GM12878 (cell line): ENCODE results near the gene PRKAG3. TPM values are rescaled to one million over a fixed set of nuclear protein-coding genes. Genes with fewer than 3 reads are reported as not detected.

ENCODE experiments used
- ATAC-seq: fragments of 200-7000 bp; cut with Tn5 transposase; 3 replicates; pipeline ENCODE4 v1.9.1; 2020; ENCODE audit warnings: mild to moderate bottlenecking, moderate library complexity
- BruUV-seq: library from RNA; stranded (reverse); fragments of 400-500 nt; replicated peaks from 2 replicates; lab custom pipeline; 2021; lab: Mats Ljungman, UMichigan
- CTCF ChIA-PET: fragments of 300-600 bp; sonication (Branson Sonifier 250); formaldehyde crosslinking; extraction: SDS; loops from one replicate; lab custom pipeline; 2021; ENCODE audit warnings: inconsistent platforms; lab: Yijun Ruan, JAX
- POLR2A ChIA-PET: fragments of 350-600 bp; formaldehyde crosslinking; extraction: SDS; loops from one replicate; lab custom pipeline; 2021; ENCODE audit warnings: inconsistent platforms; lab: Charles Lee
- RAD21 ChIA-PET: fragments of 300-600 bp; sonication (Branson Sonifier 250); formaldehyde crosslinking; loops from one replicate; lab custom pipeline; 2023; ENCODE audit warnings: antibody characterized with exemption; ENCODE audit not compliant: unreplicated experiment; lab: Charles Lee
- SMC1A ChIA-PET: fragments of 300-600 bp; sonication (Branson Sonifier 250); formaldehyde crosslinking; loops from one replicate; lab custom pipeline; 2023; ENCODE audit not compliant: unreplicated experiment, uncharacterized antibody; lab: Charles Lee
- DNase-seq: peaks from one replicate; pipeline ENCODE4 v3.0.0-alpha.2; 2011; ENCODE audit warnings: low read depth, low spot score
- FAIRE-seq: peaks from 3 replicates; lab custom pipeline; 2011; peaks lifted over from hg19 to GRCh38; lab: Jason Lieb, UNC
- H2AFZ ChIP-seq: 2 replicates; pipeline ENCODE4 v1.6.0; 2011; ENCODE audit warnings: low read depth, low read length, control low read depth; ENCODE audit not compliant: control insufficient read depth
- H3K27ac ChIP-seq: 2 replicates; pipeline ENCODE4 v1.5.1; 2011; ENCODE audit warnings: control low read depth; ENCODE audit not compliant: control insufficient read depth, insufficient read depth
- H3K27me3 ChIP-seq, 2 experiments: replicated peaks in 1 of 2; 2 replicates each; pipeline versions ENCODE4 v1.6.0 to v1.6.1; 2011; ENCODE audit warnings: low read length in 1 of 2; ENCODE audit not compliant: control insufficient read depth in 2 of 2, insufficient read depth in 2 of 2
- H3K36me3 ChIP-seq, 2 experiments: 2 replicates each; pipeline ENCODE4 v1.5.1; 2011; ENCODE audit warnings: low read length in 1 of 2; ENCODE audit not compliant: control insufficient read depth in 2 of 2, insufficient read depth in 2 of 2
- H3K4me1 ChIP-seq: 2 replicates; pipeline ENCODE4 v1.6.1; 2011; ENCODE audit warnings: mild to moderate bottlenecking, low read length, moderate library complexity, mixed read lengths; ENCODE audit not compliant: control insufficient read depth, insufficient read depth
- H3K4me2 ChIP-seq: 2 replicates; pipeline ENCODE4 v1.6.0; 2011; ENCODE audit warnings: control low read depth; ENCODE audit not compliant: control insufficient read depth, insufficient read depth
- H3K4me3 ChIP-seq: fragments of 200-600 bp; sonication (generic); 2 replicates; pipeline ENCODE4 v1.5.1; 2016
- H3K79me2 ChIP-seq: 2 replicates; pipeline ENCODE4 v1.6.0; 2011; ENCODE audit warnings: low read length; ENCODE audit not compliant: control insufficient read depth, insufficient read depth
- H3K9ac ChIP-seq: 2 replicates; pipeline ENCODE4 v1.8.0; 2011; ENCODE audit warnings: low read length, control low read depth, mixed read lengths; ENCODE audit not compliant: control insufficient read depth, insufficient read depth
- H3K9me3 ChIP-seq: replicated peaks from 3 replicates; pipeline ENCODE4 v1.5.1; 2011; ENCODE audit warnings: mild to moderate bottlenecking, low read length; ENCODE audit not compliant: control insufficient read depth, insufficient read depth
- H4K20me1 ChIP-seq: 2 replicates; pipeline ENCODE4 v1.6.0; 2011; ENCODE audit not compliant: control insufficient read depth, insufficient read depth
- HCFC1 ChIP-seq: fragments of 150-350 bp; IDR thresholded peaks from 2 replicates; pipeline ENCODE4 v1.6.1; 2014; ENCODE audit warnings: low read length
- IRF4 ChIP-seq: IDR thresholded peaks from 2 replicates; pipeline ENCODE4 v1.6.1; 2011; ENCODE audit warnings: low read depth, low read length
- KAT2A ChIP-seq: conservative IDR thresholded peaks from 2 replicates; pipeline ENCODE4 v1.6.1; 2011; ENCODE audit warnings: low read depth, low read length; ENCODE audit not compliant: control insufficient read depth
- NFYA ChIP-seq: IDR thresholded peaks from 2 replicates; pipeline ENCODE4 v1.6.1; 2011; ENCODE audit warnings: low read depth, mild to moderate bottlenecking, low read length, improper control_type of control experiment, borderline replicate concordance
- POLR2AphosphoS5 ChIP-seq: IDR thresholded peaks from 2 replicates; pipeline ENCODE4 v1.6.1; 2011; ENCODE audit warnings: mild to moderate bottlenecking, low read length, inconsistent platforms
- SP1 ChIP-seq: IDR thresholded peaks from one replicate; pipeline ENCODE4 v1.6.1; 2011; ENCODE audit warnings: low read depth, low read length
- SRF ChIP-seq, 2 experiments: IDR thresholded peaks; 2 replicates each; pipeline ENCODE4 v1.6.1; 2011; ENCODE audit warnings: low read depth in 2 of 2, low read length in 2 of 2, mild to moderate bottlenecking in 1 of 2, moderate library complexity in 1 of 2
- SUPT20H ChIP-seq: IDR thresholded peaks from 2 replicates; pipeline ENCODE4 v1.6.1; 2011; ENCODE audit warnings: low read depth, mild to moderate bottlenecking, low read length, moderate library complexity, borderline replicate concordance; ENCODE audit not compliant: control insufficient read depth
- TCF3 ChIP-seq: IDR thresholded peaks from 2 replicates; pipeline ENCODE4 v1.6.1; 2012; ENCODE audit warnings: low read depth, mild to moderate bottlenecking, low read length, borderline replicate concordance; ENCODE audit not compliant: insufficient read depth
- YY1 ChIP-seq: IDR thresholded peaks from 2 replicates; pipeline ENCODE4 v1.6.1; 2011; ENCODE audit warnings: low read depth, mild to moderate bottlenecking, low read length
- ZNF622 ChIP-seq: fragments of 450-650 bp; IDR thresholded peaks from 2 replicates; pipeline ENCODE4 v1.6.1; 2017; ENCODE audit warnings: mild to moderate bottlenecking, inconsistent platforms
- WGBS: methylation state at CpG from one replicate; pipeline ENCODE4 v1.1.6; 2016; ENCODE audit warnings: low lambda C conversion rate; ENCODE audit not compliant: insufficient replicate concordance, insufficient coverage; ENCODE audit errors: missing lambda C conversion rate; 5-methylcytosine and 5-hydroxymethylcytosine counted together
- in situ Hi-C: fragments of 300-500 bp; cut with MboI; formaldehyde crosslinking; loops from 9 replicates; pipeline ENCODE4 v1.14.3; 2018; ENCODE audit warnings: mixed read lengths
- intact Hi-C: fragments of 100-400 bp; cut with micrococcal nuclease; formaldehyde crosslinking; loops from one replicate; pipeline ENCODE4 v1.14.2; 2022; ENCODE audit not compliant: unreplicated experiment
- polyA plus RNA-seq, 11 experiments: library from polyadenylated mRNA; depleted of rRNA in 4 of 11; unstranded in 6 of 11; stranded (reverse) in 5 of 11; fragments of >200 nt; fragmentation: Nextera tagmentation in 4 of 11; fragmentation: Illumina TruSeq in 1 of 11; extraction: Ambion mirVana in 4 of 11; extraction: Trizol in 1 of 11; gene quantifications; 1 replicate in 1 of 11; 2 replicates in 10 of 11; pipeline versions ENCODE4 v1.2.1 to v1.2.3, GENCODE V29; 2011 to 2016; ENCODE audit warnings: inconsistent platforms in 2 of 11, missing spikeins in 2 of 11, low read depth in 1 of 11
- total RNA-seq, 4 experiments: library from RNA; depleted of rRNA in 3 of 4; stranded (reverse); fragments of >200 nt in 3 of 4; fragmentation: Illumina TruSeq in 1 of 4; extraction: Trizol in 1 of 4; gene quantifications; 2 replicates each; pipeline versions ENCODE4 v1.2.1 to v1.2.3, GENCODE V29; 2013 to 2021
- TF ChIP-seq, protein P1 (sequence below): IDR thresholded peaks from 2 replicates; pipeline ENCODE4 v1.6.1; 2011; ENCODE audit warnings: low read depth, mild to moderate bottlenecking, low read length, moderate library complexity, borderline replicate concordance; ENCODE audit errors: extremely low read depth
- TF ChIP-seq, protein P2 (sequence below): fragments of 450-650 bp; IDR thresholded peaks from 2 replicates; pipeline ENCODE4 v1.6.1; 2017; ENCODE audit warnings: low read depth, mild to moderate bottlenecking, moderate library complexity
- TF ChIP-seq, protein P3 (sequence below): fragments of 150-350 bp; IDR thresholded peaks from 2 replicates; pipeline ENCODE4 v1.6.1; 2016; ENCODE audit warnings: low read depth, low read length
- TF ChIP-seq, protein P4 (sequence below): fragments of 450-650 bp; conservative IDR thresholded peaks from 2 replicates; pipeline ENCODE4 v1.6.1; 2017; ENCODE audit warnings: mild to moderate bottlenecking, moderate library complexity

The PRKAG3 gene
- total and polyA plus RNA-seq, 10 of the 15 experiments (the other 5 are each of a cell fraction or from before 2014, with no cell fraction given) = 0.04 to 0.12 (median 0.06) TPM; not detected in 7

DNA sequence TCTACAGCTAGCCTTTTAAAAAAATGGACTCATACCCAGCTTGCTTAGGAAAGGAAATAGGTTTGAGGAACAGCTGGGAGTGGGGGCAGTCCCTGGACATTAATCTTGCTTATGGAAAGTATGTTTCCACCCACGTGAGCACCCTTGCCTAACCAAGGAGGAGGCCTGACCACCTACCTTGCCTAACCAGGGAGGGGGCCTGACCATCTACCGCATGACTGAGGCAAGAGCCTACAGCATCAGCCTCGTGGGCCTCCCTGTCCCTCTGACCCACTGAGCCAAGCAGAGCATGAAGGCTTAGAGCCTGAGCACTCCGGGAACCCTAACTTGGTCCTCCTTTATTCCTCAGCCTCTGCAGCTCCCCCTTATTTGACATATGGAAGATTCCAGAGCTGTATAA lies 20.2 kb downstream of the PRKAG3 start:
- no peaks in the 10 kb centered on the region for H3K79me2 ChIP-seq
- H3K36me3 ChIP-seq = no peaks in the 10 kb centered on the region
- ChIA-PET SMC1A (no interaction called here), CTCF (no interaction called here), RAD21 (no interaction called here), POLR2A (interaction anchor here (0.6 kb wide), 1 partner anchor 109 kb away, joined by 3 read pairs; no protein-coding TSS in a partner anchor)
- no peak for DNase-seq
- H3K4me1 ChIP-seq = no peaks in the 10 kb centered on the region
- no peaks in the 10 kb centered on the region for H3K9me3 ChIP-seq
- no peak for TF ChIP-seq SUPT20H
- TF ChIP-seq, protein P1, sequence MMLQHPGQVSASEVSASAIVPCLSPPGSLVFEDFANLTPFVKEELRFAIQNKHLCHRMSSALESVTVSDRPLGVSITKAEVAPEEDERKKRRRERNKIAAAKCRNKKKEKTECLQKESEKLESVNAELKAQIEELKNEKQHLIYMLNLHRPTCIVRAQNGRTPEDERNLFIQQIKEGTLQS = no peak
- no peak for TF ChIP-seq KAT2A
- TF ChIP-seq IRF4 = no peak
- no peak for TF ChIP-seq NFYA
- no peak for TF ChIP-seq YY1
- TF ChIP-seq POLR2AphosphoS5 = no peak
- TF ChIP-seq, protein P2, sequence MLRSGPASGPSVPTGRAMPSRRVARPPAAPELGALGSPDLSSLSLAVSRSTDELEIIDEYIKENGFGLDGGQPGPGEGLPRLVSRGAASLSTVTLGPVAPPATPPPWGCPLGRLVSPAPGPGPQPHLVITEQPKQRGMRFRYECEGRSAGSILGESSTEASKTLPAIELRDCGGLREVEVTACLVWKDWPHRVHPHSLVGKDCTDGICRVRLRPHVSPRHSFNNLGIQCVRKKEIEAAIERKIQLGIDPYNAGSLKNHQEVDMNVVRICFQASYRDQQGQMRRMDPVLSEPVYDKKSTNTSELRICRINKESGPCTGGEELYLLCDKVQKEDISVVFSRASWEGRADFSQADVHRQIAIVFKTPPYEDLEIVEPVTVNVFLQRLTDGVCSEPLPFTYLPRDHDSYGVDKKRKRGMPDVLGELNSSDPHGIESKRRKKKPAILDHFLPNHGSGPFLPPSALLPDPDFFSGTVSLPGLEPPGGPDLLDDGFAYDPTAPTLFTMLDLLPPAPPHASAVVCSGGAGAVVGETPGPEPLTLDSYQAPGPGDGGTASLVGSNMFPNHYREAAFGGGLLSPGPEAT = no peak
- TF ChIP-seq, protein P3, sequence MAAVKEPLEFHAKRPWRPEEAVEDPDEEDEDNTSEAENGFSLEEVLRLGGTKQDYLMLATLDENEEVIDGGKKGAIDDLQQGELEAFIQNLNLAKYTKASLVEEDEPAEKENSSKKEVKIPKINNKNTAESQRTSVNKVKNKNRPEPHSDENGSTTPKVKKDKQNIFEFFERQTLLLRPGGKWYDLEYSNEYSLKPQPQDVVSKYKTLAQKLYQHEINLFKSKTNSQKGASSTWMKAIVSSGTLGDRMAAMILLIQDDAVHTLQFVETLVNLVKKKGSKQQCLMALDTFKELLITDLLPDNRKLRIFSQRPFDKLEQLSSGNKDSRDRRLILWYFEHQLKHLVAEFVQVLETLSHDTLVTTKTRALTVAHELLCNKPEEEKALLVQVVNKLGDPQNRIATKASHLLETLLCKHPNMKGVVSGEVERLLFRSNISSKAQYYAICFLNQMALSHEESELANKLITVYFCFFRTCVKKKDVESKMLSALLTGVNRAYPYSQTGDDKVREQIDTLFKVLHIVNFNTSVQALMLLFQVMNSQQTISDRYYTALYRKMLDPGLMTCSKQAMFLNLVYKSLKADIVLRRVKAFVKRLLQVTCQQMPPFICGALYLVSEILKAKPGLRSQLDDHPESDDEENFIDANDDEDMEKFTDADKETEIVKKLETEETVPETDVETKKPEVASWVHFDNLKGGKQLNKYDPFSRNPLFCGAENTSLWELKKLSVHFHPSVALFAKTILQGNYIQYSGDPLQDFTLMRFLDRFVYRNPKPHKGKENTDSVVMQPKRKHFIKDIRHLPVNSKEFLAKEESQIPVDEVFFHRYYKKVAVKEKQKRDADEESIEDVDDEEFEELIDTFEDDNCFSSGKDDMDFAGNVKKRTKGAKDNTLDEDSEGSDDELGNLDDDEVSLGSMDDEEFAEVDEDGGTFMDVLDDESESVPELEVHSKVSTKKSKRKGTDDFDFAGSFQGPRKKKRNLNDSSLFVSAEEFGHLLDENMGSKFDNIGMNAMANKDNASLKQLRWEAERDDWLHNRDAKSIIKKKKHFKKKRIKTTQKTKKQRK = no peak
- no peak for TF ChIP-seq SRF (IDR thresholded peaks at IDR 0.05; ENCODE audit: low read depth in 2 of 2, low read length in 2 of 2)
- no peak for TF ChIP-seq HCFC1
- TF ChIP-seq, protein P4, sequence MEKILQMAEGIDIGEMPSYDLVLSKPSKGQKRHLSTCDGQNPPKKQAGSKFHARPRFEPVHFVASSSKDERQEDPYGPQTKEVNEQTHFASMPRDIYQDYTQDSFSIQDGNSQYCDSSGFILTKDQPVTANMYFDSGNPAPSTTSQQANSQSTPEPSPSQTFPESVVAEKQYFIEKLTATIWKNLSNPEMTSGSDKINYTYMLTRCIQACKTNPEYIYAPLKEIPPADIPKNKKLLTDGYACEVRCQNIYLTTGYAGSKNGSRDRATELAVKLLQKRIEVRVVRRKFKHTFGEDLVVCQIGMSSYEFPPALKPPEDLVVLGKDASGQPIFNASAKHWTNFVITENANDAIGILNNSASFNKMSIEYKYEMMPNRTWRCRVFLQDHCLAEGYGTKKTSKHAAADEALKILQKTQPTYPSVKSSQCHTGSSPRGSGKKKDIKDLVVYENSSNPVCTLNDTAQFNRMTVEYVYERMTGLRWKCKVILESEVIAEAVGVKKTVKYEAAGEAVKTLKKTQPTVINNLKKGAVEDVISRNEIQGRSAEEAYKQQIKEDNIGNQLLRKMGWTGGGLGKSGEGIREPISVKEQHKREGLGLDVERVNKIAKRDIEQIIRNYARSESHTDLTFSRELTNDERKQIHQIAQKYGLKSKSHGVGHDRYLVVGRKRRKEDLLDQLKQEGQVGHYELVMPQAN = no peak
- TF ChIP-seq SP1 = no peak
- TF ChIP-seq ZNF622 = no peak
- no peak for TF ChIP-seq TCF3
- no peak for FAIRE-seq
- intact Hi-C loops (no loop called here), in situ Hi-C loops (no loop called here)
- no TSS peak for BruUV-seq
- H3K27ac ChIP-seq = no peak overlapping the region
- ATAC-seq = no peak
- H2AFZ ChIP-seq = no peak overlapping the region
- H3K4me3 ChIP-seq = no peak overlapping the region
- no peaks in the 10 kb centered on the region; a peak in 1 of 4 replicates for H3K27me3 ChIP-seq
- 45% methylated on average over 4 of the region's 4 CpGs for whole genome bisulfite sequencing
- H3K4me2 ChIP-seq = no peak overlapping the region
- no peak overlapping the region for H3K9ac ChIP-seq
- no peaks in the 10 kb centered on the region for H4K20me1 ChIP-seq
